ENCODE measurements around the gene HEXIM2. TPM values are rescaled to one million over a fixed set of nuclear protein-coding genes. Genes with fewer than 3 reads are reported as not detected.

The HEXIM2 gene
- total RNA-seq, 4 donors from 2014 or later = 2.2 to 10.4 (median 4.4) TPM

- 83% methylated on average over 24 of the region's 26 CpGs for WGBS
- H3K4me1 ChIP-seq = peaks cover 22% of the 10 kb centered on the region
- no peaks in the 10 kb centered on the region for H3K27me3 ChIP-seq
- H3K4me3 ChIP-seq = no peak overlapping the region
- no peak for TF ChIP-seq EP300 (IDR thresholded peaks at IDR 0.05)
- no peak for TF ChIP-seq POLR2A (IDR thresholded peaks at IDR 0.05)
- no peak for TF ChIP-seq POLR2AphosphoS5 (IDR thresholded peaks at IDR 0.05)
- no peak for TF ChIP-seq CTCF (IDR thresholded peaks at IDR 0.05)
- no peak overlapping the region for H3K27ac ChIP-seq
- H3K36me3 ChIP-seq = peaks cover 38% of the 10 kb centered on the region
- H3K9me3 ChIP-seq = no peaks in the 10 kb centered on the region
- DNase-seq (ENCODE audit: low spot score in 2 of 2) = no peak
These were observed 46.6 kb upstream of the HEXIM2 start for GRCh38 chr17:45115015-45115625.

- no peaks in the 10 kb centered on the region for H3K9me3 ChIP-seq
- no peak overlapping the region for H3K4me3 ChIP-seq
- 84% methylated on average over 11 of the region's 11 CpGs for WGBS
- no peak overlapping the region for H3K27ac ChIP-seq
- no peak for TF ChIP-seq EP300 (IDR thresholded peaks at IDR 0.05)
- H3K27me3 ChIP-seq = no peaks in the 10 kb centered on the region
- H3K36me3 ChIP-seq = peaks cover 41% of the 10 kb centered on the region
- H3K4me1 ChIP-seq = peaks cover 14% of the 10 kb centered on the region
- no peak for DNase-seq (ENCODE audit: low spot score in 2 of 2)
These were observed 45.8 kb upstream of the HEXIM2 start for GRCh38 chr17:45115871-45116270.

- Histone ChIP-seq H3K9me3 (no peaks in the 10 kb centered on the region), H3K27me3 (no peaks in the 10 kb centered on the region), H3K4me1 (peaks cover 8% of the 10 kb centered on the region), H3K4me3 (no peak overlapping the region), H3K27ac (no peak overlapping the region), H3K36me3 (peaks cover 44% of the 10 kb centered on the region)
- 82% methylated on average over 8 of the region's 10 CpGs for whole genome bisulfite sequencing
- TF ChIP-seq EP300 (IDR thresholded peaks at IDR 0.05) (no peak), CTCF (IDR thresholded peaks at IDR 0.05) (no peak), POLR2AphosphoS5 (IDR thresholded peaks at IDR 0.05) (no peak)
- no peak for DNase-seq (ENCODE audit: low spot score in 2 of 2)
These were observed 45.1 kb upstream of the HEXIM2 start for GRCh38 chr17:45116434-45117016.

- Histone ChIP-seq H3K9me3 (no peaks in the 10 kb centered on the region), H3K27me3 (no peaks in the 10 kb centered on the region), H3K4me3 (no peak overlapping the region), H3K27ac (no peak overlapping the region), H3K36me3 (peaks cover 39% of the 10 kb centered on the region), H3K4me1 (peaks cover 1% of the 10 kb centered on the region)
- DNase-seq (ENCODE audit: low spot score in 2 of 2) = no peak
- 89% methylated on average over 4 of the region's 4 CpGs for whole genome bisulfite sequencing
- TF ChIP-seq POLR2AphosphoS5 (IDR thresholded peaks at IDR 0.05) (no peak), POLR2A (IDR thresholded peaks at IDR 0.05) (no peak), CTCF (IDR thresholded peaks at IDR 0.05) (no peak), EP300 (IDR thresholded peaks at IDR 0.05) (no peak)
These were observed 44.3 kb upstream of the HEXIM2 start for GRCh38 chr17:45117334-45117733.

- no peak overlapping the region for H3K4me3 ChIP-seq
- no peaks in the 10 kb centered on the region for H3K9me3 ChIP-seq
- peaks cover 8% of the 10 kb centered on the region for H3K4me1 ChIP-seq
- DNase-seq (ENCODE audit: low spot score in 2 of 2) = no peak
- no peak for TF ChIP-seq POLR2AphosphoS5 (IDR thresholded peaks at IDR 0.05)
- TF ChIP-seq EP300 (IDR thresholded peaks at IDR 0.05) = no peak
- TF ChIP-seq CTCF (IDR thresholded peaks at IDR 0.05) = no peak
- no peak overlapping the region for H3K27ac ChIP-seq
- H3K36me3 ChIP-seq = peaks cover 32% of the 10 kb centered on the region
- 95% methylated on average over 9 of the region's 20 CpGs for WGBS
- H3K27me3 ChIP-seq = no peaks in the 10 kb centered on the region
These were observed 43.6 kb upstream of the HEXIM2 start for GRCh38 chr17:45117848-45118646.
